Activated CD4-positive, alpha-beta T cell treated with anti-CD3 and anti-CD28 coated beads, Interleukin-2, amount 50 U/mL, for 1 hour (primary cell): ENCODE results near the gene GUCD1.

Experiments used
- DNase-seq: peaks from one replicate; pipeline ENCODE4 v3.0.0-alpha.2; 2020

The GUCD1 gene

DNA sequence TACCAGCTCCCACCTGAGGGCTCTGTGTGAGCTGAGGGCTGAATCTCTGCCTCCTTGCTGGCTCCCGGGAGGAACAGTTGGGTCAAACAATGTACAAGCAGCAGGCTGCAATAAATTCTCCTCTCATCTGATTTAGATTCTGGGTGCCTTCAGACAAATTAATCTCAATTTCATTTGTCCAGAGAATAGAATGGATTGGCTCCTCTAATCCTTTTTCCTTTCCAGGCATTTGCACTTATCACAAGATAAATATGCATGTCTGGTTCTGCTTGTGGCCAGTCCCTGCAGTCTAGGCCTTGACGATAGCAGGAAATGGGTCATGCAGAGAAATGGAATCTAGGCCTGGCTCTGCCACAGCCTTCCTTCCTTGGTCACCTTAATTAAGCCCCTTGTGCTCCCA lies 31.1 kb downstream of the GUCD1 start:
- DNase-seq, result no peak

DNA sequence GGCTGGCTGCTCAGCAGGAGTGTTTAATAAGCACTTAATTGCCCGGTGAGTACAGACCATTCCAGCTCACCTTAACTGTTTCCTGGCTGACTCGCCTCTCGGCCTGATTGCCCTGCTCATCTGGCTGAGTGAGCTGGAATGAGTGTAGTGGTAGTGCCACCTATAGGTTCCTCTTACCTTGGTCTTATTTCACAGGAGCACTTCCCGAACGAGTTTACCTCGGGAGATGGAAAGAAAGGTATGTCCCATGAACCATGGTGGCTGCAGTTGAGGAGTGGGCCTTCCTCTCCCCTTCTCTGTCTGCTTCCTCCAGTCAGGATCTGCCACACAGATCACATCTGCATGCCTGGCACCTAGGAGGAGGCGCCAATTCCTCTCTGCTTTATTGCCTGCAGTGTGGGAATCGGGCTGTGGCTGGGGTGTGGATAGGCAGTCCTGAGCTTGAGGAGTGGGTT lies 33.1 kb downstream of the GUCD1 start:
- peak; percentile 8 for DNase-seq

DNA sequence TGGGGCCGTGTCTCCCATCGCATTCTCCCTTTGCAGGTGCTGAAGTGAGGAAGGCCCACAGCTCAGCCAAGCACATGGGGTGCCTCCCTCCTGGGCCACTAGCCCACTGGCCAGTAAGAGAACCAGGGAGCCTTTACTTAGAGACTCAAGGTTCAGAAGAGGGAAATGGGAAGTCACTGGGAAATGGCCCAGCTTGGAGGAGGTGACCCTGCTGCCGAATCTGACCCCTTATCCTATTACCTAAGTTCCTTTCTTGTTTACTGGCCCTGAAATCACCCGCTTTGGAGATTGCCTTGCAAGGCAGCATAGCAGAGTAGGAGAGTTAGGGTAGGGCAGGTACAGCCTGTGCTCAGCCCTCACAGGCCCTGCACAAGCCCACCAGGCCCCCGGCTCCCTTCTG lies 35.4 kb downstream of the GUCD1 start:
- DNase-seq, result no peak

DNA sequence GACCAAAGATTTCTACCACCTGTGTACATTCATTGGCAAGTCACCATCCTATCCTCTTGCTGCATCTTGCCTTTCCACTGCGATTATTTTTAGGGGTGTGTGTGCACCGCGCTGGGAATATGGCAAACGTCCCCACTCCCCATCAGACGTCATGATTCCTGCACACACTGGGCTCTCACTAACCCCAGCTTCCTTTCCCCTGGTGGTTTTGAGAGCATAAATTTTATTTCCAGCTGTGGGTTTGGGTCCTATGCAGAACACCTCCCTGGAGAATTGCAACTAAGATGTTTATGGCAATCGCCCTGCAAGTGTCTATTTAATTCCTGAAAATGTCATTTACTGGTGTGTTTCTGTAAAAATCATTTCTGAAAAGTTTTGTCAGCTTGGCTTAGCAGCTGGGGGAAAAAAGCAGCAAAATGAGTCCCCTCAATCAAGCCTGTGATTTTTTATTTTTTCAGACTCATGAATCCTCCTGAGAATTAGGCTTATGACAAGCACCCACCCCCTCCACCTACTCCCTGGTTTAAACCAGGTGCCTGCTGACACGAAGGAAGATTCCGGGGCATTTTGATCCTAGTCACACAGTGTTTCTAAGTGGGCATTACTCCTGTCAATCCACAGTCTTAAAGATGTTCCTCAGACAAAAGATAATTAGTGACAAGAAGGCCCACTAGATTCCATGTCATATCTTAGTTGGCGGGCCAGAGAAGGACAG lies 36.0 kb downstream of the GUCD1 start:
- DNase-seq, result no peak

DNA sequence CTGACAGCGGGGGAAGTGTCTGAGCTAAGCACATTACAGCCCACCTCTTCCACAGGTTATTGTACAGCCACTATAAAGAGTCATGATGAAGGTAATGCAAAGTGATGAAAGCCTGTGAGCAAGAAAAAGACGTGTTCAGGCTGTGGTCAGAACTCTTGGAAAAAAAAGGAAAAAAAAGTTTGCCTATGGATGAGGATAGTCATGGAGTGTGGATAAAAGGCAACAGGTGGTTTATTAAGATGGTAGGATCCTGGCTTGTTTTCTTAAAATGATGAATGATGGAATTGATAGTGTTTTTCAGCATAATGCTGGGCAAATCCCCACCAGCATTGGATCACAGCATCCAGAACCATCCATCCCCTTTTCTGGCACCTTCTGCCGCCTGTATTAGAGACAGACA lies 36.7 kb downstream of the GUCD1 start:
- DNase-seq, result no peak

DNA sequence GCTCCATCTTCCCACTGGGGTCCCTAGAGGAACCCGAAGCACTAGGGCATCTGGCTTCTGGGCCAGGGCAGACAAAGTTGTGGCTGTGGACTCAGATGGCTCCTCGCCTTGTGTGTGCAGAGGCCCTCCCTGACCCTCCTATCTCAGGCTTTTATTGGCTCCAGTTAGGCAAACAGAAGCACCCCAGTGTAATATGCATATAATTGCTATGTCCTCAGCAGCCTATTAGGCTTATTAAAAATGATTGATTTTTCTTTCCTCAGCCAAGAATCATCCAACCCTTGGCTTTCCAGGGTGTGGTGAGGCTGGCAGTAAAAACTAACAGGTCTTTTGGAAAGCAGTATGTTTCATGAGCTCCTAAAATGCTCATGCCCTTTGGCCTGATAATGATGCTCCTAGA lies 37.5 kb downstream of the GUCD1 start:
- no peak for DNase-seq

DNA sequence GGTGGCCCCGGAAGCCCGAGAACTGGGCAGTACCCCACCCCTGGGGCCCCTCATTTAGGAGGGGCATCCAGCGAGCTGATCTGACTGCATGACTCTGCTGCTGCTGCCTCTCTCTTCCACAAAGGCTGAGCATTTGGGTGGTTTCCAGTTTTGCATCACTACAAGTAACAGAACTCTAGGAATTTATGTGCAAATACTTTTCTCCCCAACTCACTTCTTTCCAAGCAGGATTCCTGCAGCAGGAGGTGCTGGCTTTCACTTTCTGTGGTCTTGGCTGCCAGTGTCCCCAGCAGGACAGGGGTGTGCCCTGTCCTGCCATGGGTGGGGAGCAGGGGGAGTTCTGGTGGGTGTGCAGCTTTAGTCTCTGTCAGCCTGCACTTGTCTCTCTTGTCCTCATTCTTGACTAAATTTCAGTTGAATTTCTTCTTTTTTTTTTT lies 38.6 kb downstream of the GUCD1 start:
- DNase-seq, result no peak

DNA sequence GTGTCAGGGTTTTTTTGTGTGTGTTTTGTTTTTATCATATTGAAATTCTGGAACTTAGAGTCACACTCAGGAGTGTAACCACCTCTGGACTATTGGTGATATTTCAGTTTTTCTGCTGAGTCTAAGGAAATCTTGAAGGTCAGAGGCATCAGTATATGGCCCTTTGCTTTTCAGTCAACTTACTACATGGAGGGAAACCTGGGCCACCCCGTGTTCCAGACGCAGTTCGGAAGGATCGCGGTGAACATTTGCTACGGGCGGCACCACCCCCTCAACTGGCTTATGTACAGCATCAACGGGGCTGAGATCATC lies 40.0 kb downstream of the GUCD1 start:
- DNase-seq, result no peak

DNA sequence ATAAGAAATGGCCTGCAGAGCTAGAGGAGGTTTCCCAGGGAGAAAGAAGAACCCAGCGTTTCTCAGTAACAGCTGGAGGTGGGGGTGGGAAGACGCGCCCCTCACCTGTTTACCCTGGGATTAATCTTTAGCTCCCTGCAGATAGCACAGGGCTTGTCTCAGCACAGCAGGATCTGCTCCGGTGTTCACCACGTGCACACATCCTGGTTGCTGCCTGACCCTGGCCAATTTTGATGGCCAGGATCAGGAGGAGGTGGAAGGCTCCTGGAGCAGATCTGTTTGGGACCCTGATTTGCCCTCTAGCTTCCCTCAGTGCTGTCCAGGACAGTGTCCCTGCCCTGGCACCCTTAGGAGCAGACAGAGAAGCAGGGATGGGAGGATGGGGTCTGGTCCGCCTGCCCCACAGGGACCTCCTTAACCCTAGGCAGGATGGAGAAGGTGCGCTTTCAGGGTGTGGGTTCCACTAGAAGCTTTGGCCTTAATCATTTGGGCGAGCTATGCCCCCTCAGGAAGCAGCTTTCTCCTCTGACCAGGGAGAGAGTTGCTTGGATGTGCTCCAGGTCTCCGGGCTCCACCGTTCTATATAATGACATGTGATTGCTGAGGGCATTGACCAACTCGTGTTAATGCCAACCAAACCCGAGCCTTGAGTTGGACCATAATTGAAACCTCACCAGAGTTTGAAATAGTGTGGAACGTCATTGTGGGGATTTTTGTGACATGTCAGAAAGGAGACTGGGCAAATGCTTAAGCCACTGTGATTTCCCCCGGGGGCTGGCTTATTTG lies 40.5 kb downstream of the GUCD1 start:
- no peak for DNase-seq

DNA sequence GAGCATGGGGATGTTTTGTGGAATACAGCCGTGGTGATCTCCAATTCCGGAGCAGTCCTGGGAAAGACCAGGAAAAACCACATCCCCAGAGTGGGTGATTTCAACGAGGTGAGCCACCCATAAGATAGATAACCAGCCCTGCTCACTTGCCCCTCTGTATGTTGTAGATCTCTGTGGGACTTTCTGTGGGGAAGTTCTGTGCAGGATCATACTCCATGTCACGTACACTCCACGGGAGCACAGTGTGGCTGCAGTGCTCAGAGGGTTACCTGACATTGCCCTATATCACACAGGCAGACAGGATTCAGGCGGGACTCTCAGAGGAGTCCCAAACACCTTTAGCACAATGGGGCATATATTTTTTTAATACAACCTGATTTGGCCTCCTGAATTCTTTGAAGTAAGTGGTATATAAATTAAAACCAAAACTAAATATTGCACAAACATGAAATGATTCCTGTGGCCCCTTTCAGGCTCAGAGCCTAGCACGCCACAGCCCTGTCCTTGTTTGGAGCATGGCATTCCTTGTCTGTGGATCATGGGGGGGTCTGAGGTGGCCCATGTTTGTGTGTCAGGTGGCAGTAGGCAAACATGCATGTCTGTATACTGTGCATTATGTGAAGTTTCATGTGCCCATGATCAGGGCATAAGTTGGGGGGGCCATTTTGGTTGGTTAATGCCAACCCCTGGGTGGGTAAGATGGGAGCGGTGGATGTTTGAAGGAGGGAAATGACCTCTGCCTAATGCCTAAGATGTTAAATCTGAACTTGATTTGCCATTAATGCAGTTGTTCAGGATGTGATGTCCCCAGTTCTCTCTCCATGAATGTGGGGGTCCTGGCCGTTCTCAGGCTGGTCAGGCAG lies 41.3 kb downstream of the GUCD1 start:
- DNase-seq, result no peak

DNA sequence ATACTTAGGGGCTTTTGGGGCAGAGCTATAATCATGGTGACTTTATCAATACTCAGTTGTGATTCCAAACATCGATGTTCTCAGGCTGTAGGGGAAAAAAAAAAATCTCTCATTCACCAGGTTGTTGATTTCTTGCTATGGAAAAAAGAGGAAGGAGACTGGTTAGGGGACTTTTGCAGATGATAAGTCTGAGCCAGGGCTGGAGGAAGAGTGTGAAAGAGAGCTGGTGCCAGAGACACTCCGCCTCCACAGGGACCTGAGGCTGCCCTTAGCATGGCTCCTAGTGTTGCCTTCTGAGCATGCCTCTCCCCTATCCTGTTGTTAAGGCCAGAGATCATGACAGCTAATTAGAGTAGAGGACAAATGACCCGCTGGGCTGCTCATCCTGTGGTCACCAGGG lies 42.9 kb downstream of the GUCD1 start:
- no peak for DNase-seq

DNA sequence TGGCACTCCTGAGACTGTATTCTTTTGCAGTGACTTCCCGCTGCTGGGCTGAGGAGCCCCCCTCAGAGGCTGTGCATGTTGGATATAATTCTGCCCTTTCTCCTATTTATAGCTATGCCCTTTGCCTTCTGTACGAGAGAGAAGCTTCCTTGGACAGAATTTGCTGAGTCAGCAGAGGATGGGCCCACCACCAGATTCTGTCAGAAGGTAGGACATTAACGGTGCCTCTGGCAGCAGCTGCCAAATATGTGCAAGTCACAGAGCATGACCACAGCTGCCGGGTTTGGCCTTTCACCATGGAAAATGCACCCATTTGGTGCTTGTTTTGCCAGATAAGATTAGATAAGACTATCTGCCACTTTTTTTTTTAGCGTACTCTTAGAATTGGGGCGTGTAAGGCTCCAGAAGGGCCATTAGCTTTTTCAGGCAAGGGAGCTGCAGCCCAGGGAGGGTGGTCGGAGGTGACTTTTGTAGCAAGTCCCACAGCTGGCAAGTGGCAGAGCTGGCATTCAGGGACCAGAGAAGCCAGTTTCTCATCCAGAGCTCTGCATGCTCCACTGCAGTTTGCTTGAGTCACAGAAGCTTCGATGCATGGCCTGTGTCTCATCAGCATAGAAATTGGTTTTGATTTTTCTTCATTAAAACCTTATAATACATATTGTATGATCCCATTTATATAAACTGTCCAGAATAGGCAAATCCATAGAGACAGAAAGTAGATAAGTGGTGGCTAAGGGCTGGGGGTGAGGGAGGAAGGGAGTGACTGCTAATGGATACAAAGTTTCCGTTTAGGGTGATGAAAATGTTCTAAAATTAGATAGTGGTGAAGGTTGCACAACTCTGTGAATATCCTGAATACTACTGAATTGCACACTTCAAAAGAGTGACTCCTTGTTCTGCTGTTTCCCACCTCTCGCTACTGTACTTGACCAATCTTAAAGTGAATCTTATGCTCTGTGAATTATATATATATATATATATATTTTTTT lies 44.0 kb downstream of the GUCD1 start:
- DNase-seq, result no peak

DNA sequence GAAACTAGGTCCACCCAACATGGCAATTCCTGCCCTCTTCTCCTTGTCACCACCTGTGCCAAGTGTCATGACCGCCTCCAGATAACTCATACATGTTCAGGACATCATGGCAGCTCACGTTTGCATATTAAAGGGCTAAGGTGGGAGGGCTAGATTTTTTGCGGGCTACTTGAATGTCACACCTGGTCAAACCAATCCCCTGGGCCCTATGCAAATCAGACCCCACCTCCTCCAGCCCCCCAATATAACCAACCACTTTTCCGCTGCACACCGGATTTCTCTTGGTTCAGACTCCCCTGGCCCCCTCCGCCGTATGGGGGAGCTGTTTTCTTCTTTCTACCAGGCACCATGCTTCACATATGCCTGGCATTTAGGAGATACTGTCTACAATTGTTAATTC lies 47.2 kb downstream of the GUCD1 start:
- DNase-seq, result no peak

DNA sequence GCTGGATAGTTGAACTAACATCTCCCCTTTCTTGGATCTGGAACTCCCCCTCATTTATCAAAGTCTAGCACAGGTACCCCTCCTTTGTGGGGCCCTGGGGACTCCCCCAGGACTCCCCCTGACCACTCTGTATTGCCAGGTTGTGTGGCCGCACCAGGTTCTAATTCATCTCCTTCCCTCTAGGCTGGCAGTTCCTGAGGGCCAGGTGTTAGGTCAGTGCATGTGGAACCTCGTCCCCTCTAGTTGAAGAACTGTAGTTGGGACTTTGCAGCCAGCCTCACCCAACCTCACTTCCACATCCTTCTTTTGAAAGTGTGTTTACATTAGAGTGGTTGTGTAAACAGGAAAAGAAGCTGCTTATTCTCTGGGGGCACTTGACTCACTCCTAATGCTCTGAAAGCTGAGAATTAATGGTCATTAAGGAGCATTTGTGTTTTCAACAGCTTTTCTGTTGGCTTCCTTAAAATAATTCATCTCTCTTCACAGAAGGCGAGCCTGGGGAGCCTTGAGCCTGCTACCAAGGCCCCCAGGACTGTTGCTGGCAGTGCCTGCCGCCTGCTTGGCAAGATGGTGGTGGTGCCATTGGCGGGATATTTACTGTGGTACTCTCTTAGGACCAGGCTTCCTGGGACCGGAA lies 48.0 kb downstream of the GUCD1 start:
- DNase-seq, result no peak

DNA sequence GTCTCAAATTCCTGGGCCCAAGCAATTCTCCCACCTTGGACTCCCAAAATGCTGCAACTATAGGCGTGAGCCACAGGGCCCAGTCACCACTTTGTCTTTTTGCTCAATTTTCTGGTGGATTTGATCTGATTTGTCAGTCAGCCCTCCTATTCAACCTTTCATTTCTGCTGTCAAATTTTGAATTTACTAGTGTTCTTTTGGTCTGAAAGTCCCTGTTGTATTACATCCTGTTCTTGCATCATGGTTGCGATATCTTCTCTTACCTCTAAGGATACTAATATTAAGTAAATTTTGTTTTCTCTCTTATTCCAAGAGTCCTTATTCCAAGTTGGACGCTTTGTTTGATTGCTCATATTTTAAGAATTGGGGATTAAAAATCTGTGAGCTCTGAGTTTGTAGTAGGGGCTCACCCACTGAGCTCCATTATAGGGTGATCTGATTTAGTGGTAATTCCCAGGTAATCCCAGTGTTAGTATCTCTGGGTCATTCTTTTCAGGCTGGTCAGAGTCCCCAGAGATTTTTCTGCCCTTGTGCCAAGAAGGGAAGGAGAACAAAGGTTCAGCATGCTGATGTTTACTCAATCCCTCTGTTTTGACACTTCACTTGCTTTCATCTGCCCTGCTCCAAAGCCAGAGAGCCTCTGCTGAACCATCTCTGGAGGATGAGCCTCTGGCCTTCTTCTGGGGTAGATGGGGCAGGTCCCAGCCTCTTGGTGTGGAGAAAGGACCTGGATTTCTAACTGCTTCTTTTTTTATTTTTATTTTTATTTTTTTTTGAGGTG lies 49.8 kb downstream of the GUCD1 start:
- no peak for DNase-seq

DNA sequence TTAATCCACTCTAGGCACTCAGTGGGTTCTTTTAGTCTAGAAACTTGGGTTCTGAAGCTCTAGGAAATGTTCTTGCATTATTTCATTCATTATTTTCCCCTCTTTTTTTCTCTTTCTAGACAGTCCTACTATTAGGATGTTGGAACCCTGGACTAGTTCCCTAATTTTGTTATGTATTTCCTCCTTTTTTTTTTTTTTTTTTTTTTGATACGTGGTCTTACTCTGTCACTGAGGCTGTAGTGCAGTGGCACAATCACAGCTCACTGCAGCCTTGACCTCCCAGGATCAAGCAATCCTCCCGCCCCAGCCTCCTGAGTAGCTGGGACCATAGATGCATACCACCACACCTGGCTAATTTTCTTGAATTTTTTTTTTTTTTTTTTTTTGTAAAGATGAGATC lies 50.4 kb downstream of the GUCD1 start:
- no peak for DNase-seq

DNA sequence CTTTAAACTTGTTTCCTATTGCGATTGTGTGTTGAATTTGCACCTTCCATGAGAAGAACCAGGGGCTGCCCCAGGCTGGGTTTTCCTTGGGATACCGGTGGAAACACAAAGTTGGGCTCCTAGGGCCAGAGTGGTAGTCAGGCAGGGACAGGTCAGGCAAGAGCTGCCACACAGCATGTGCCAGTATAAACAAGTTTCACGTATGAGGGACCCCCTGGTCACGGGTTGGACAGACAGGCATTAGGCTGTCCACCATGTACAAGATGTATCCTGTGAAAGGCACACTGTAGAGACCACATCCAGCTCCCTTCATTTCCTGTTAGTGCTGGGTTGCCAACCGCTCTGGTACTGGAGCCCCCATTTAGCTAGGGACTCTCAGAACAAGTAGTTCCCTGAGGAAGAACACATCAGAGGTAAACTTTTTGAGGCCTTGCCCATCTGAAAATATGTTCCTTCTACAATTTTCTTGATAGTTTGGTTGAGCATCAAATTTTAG lies 51.0 kb downstream of the GUCD1 start:
- no peak for DNase-seq

DNA sequence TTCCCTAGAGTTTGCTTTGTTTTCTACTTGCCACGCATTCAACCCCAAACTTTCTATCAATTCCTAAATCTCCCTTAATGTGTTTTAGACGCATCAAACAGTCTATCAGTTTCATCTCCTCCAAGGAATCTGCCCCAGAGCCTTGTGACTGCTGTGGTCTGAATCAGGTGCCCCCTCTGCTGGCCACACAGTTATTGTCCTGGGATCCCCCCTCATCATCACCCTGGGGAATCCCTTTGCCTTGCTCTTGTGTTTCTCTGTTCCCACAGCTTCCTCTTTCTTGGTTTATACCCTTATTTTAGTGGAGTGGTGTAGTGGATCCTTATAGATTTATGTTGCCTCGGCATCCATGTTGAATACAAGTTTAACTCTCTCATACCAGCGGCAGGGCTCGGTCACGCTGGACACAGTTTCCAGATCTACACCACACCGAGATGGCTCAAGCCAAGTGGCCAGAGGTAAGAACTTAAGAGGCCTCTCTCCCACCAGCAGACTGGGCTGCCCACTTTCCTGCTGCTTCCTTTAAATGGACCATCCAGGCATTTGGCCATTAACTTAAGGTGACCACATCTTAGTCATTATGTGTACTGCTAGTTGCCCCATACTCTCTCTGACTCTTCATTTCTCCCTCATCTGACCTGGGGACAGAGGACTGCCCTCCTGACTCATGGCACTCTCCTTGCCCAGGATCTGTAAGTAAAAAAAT lies 51.6 kb downstream of the GUCD1 start:
- DNase-seq, result peak; percentile 58

DNA sequence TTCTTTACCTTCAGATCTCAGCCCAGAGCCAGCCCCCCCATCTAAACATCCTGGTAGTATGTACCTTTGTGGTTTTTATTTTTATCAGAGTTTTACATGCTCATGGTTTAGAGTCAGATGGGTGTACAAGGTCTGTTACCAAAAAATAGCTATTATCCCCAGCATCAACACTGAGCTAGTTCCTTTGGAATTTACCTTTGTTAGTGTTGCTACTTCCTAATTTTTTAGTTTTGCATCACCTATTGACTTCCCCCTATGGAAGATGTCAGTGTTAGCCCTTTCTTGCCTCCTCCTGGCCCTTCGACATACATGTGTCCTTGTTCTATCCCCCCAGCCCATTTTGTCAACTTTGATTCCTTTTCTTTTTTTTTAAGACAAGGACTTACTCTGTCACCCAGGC lies 52.4 kb downstream of the GUCD1 start:
- DNase-seq, result no peak

DNA sequence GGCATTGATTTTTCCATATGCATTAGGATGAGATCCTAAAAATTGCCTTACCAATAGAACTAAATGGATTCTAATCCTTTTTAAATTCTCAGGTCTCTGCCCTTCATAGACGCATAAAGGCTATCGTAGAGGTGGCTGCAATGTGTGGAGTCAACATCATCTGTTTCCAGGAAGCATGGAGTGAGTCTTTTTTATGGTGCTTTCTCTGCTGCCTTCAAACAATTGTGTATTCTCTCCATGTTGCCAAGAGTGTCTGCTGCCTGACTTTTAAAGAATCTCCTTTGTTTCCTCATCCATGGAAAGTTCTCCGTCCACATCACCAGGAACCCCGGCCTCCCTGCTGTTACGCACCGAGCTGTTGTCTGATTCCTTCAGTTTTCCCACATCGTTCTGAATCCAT lies 52.9 kb downstream of the GUCD1 start:
- no peak for DNase-seq
